Hindlimb muscle (tissue), 1 donor: ENCODE data around the gene TEX9. TPM values are rescaled to one million over a fixed set of nuclear protein-coding genes. Genes with fewer than 3 reads are reported as not detected.
"Not testable (repeated sequence)": the region's sequence is repeated elsewhere in the genome, so short reads cannot be mapped to it uniquely, and the experiment has no call there.

Experiments used
- DNase-seq: peaks from one replicate; pipeline ENCODE4 v3.0.0-alpha.2; 2013
- polyA plus RNA-seq: library from polyadenylated mRNA; unstranded; fragments of 120-200 nt; gene quantifications from one replicate; pipeline ENCODE4 v1.2.1, GENCODE V29; 2013; ENCODE audit not compliant: insufficient read length

Gene TEX9
- polyA plus RNA-seq, 1 donor: 1.7 TPM

DNA sequence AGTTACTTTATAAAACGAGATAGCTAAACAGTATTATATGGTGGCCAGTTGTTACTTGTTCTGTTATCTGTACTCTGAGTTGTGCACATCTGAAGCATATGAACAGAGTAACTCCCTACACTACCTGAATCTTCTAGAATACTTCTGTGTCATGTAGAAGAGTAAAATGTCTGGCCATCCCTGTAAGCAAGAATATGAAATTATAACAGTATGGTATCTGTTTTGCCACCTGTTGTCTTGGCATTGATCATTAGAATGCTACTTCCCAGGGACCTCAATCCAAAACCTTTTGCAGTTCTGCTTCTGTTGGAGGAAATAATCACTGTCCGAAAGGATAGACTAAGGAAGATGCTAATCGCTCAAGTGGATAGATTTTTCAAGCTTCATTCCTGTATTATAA, 1.9 kb downstream of the TEX9 start:
- DNase-seq: no peak

DNA sequence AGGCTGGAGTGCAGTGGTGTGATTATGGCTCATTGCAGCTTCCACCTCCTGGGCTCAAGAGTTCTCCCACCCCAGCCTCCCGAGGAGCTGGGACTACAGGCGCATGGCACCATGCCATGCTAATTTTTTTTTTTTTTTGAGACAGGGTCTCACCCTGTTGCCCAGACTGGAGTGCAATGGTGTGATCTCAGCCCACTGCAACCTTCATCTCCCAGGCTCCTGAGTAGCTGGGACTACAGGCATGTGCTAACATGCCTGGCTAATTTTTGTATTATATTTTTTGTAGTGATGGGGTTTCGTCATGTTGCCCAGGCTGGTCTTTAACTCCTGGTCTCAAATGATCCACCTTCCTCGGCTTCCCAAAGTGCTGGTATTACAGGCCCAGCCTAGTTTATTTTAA, 4.0 kb downstream of the TEX9 start:
- no peak for DNase-seq

DNA sequence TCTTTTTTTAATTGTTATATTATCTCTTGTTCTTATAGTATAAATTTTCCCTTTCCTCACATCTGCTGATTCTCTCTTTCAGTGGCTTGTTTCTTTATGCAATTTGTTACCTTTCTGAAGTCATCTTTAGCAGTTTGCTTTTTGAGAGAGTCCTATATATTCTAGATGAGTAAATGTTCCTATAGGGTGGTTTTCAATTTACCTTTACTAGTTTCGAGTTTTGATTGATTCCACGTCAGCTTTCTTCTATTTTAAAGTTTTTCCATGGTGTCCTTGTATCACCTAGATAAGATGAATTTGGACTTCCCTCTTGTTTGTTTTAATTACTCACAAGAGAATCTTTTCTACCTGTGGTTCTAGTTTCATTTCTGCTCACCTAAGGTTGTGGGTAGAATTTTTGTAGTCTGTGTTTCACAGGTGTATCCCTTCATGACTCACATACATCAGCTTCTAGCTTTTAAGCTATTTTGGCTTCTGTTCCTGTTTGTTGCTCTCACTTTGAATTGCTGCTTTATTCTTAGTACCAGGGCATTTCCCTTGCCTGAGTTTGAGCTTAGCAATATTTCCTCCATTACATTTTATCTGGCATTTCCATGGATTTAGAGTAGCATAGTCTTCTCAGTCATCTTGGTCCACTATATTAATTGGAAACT, 6.4 kb downstream of the TEX9 start:
- DNase-seq: no peak

DNA sequence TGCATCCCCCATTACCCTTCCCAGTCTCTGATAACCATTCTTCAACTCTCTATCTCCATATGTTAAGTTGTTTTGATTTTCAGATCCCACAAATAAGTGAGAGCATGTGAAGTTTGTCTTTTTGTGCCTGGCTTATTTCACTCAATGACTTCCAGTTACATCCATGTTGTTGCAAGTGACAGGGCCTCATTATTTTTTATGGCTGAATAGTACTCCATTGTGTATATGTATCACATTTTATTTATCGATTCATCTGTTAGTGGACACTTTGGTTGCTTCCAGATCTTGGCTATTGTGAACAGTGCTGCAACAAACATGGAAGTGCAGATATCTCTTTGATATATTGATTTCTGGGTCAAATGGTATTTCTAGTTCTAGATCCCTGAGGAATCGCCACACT, 9.5 kb downstream of the TEX9 start:
- DNase-seq: not testable (repeated sequence)

DNA sequence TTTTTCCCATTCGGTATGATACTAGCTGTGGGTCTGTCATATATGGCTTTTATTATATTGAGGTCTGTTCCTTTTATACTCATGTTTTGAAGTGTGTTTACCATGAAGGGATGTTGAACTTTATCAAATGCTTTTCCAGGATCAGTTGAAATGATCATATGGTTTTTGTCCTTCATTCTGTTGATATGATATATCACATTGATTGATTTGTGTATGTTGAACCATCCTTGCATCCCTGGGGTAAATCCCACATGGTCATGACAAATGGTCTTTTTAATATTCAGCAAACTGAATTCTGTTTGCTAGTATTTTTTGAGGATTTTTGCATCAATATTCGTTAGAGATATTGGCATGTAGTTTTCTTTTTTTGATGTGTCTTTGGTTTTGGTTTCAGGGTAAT, 12.6 kb downstream of the TEX9 start:
- DNase-seq: not testable (repeated sequence)

DNA sequence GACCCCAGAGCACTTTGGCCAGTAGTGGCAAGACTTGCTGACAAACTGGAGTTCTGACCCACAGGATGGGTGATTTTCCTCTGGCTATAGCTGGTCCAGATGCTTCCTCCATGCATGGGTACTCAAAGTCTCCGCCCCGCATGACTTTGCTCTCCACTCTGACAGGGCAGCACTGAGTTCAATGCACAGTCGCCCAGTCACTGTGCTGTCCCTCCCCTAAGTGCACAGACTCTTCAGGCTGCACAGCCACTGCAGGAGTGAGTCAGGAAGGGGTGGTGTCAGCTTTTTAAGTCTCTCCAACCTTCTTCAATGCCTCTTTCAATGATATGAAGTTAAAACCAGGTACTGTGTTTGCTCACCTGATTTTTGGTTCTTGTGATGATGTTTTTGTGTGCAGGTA, 17.8 kb downstream of the TEX9 start:
- no peak for DNase-seq

DNA sequence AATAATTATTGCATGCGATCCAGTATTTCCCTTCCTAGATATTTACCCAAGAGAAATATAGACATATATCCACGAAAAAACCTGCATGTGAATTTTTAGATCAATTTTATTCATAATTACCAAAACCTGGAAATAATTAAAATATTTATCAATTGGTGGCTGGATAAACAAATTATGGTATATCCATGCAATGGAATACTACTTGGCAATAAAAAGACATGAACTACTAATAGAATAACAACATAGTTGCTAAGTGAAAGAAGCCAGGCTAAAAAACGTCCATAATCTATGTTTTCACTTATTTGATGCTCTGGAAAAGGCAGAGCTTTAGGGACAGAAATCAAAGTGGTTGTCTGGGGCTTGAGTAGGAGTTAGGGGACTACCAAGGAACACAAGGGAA, 20.7 kb downstream of the TEX9 start:
- DNase-seq: no peak

DNA sequence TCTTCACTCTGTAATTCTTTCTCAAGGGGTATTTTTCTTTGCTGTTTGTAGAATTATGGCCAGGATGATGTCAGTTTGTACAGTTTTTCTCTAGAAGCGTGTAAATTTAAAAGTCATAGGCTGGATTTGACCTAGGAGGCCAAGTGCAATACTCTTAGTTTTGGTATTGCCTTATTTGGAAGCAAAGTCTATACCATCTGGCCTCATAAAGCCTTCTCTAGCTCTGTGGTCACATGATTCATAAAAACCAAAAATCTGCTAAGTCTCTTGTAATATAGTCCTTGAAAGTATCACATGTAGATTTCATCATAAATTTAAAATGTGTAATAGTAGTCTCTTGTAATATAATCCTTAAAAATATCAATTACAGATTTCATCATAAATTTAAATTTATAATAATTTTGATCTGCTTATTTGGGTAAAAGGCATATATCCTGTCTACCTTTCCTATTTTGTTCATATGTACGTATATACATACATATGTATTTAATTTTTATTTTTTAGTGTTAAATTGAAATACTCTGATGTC, 25.6 kb downstream of the TEX9 start:
- no peak for DNase-seq

DNA sequence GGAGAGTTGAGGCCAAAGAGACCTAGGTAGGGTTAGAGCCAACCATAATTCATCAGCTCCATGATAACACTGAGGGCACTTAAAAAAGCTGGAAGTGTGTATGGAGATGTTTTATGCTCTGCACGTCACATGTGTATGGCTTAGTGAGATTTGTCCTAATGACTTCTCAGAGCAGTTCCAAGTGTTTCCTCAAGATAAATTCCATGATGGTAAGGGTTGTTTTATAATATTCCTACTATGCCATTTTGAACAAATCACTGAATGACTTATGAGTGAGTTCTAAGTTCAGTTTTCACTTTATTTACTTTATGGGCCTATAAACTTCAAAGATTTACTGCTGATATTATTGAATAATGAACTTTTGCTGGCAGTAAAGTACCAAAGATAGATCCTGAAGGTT, 28.1 kb downstream of the TEX9 start:
- no peak for DNase-seq

DNA sequence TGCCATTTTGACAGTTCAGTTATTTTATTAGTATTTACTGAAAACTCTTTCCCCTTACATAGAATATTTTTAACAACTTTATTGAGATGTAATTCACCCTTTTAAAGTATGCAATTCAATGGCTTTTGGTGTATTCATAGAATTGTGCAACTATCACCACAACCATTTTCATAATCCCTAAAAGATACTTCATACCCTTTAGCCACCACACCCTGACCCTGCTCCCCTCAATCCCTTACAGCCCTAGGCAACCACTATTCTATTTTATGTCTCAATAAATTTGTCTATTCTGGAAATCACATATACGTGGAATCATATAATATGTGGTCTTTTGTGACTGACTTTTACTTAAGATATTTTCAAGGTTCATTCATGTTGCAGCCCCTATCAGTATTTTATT, 29.7 kb downstream of the TEX9 start:
- DNase-seq: no peak

DNA sequence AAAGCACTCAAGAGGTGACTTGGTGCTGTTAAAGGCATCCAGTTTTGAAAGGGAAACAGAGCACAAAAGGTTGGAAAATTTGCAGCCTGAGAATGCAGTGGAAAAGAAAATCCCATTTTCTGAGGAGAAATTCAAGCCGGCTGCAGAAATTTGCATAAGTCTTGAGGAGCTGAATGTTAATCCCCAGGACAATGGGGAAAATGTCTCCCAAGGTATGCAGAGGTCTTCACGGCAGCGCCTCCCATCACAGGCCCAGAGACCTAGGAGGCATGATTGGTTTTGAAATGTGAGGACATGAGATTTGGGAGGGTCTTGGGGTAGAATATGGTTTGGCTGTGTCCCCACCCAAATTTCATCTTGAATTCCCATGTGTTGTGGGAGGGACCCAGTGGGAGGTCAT, 32.1 kb downstream of the TEX9 start:
- DNase-seq: not testable (repeated sequence)

DNA sequence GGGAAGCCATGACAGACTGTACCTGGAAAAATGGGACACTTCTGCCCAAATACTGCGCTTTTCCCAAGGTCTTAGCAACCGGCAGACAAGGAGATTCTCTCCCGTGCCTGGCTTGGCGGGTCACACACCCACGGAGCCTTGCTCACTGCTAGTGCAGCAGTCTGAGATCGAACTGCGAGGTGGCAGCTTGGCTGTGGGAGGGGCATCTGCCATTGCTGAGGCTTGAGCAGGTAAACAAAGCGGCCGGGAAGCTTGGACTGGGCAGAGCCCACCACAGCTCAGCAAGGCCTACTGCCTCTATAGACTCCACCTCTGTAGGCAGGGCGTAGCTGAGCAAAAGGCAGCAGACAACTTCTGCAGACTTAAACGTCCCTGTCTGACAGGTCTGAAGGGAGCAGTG, 34.0 kb downstream of the TEX9 start:
- not testable (repeated sequence) for DNase-seq

DNA sequence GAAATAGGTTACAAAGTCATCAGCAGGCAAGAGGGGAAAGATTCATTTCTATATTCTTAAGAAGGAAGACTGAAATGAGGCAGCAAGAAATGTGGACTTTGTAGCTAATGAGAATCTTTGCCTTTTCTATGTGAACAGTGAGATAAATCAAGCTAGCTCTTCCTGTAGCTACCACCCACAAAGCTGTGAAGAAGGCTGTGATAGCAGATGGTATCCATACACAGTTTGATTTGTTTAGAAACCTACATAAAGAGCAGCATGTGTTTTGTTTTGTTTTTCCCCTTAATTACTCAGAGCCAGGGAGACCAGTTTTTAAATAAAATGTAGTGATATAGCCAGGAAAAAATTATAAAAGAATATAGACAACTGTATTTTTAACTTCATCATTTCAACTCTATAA, 45.5 kb downstream of the TEX9 start:
- DNase-seq: no peak

DNA sequence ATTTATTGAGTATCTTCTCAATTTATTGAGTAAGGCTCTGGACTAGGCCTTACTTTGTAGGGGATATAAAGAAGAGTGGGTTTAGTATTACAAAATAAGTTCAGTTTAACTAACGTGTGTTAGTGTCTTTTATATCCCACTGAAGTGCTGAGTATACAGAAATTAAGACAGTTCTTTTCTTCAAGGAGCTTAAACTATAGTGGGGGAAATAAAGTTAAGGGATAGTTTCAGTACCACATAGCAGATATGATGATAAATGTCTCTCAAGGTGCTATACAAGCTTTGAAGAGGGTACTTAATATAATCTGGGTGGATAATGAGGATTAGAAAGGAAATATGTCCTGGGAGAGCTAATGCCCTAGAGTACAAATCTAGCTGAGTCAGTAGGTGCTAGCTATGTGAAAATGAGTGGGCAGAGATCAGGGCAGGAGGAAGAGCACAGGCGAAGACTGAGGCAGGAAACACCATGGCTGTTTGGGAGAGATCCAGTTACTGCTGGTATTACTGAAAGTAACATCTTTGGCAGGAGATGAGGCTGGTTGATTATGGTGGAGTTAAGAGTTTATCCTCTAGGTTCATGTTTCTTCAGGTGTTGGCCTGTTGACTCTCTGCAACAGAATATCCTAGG, 46.0 kb downstream of the TEX9 start:
- no peak for DNase-seq

DNA sequence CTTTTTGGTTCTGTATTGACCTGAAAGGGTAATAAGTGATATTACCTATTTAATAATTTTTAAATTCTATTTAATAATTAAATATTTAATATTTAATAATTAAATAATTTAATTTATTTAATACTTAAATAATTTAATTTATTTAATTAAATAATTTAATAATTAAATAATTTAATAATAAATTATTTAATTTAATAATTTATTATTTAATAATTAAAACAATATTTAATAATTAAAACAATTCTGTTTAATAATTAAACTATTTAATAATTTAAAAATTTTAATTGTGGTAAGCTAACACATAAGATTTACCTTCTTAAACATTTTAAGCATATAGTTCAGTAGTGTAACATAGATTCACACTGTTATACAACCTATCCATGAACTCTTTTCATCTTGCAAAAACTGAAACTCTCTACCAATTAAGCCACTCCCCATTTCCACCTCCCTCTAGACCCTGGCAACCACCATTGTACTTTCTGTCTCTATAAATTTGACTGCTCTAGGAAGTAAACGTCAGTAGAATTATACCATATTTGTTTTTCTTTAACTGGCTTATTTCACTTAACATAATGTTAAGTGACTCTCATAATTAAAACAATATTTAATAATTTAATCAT, 48.0 kb downstream of the TEX9 start:
- DNase-seq: not testable (repeated sequence)

DNA sequence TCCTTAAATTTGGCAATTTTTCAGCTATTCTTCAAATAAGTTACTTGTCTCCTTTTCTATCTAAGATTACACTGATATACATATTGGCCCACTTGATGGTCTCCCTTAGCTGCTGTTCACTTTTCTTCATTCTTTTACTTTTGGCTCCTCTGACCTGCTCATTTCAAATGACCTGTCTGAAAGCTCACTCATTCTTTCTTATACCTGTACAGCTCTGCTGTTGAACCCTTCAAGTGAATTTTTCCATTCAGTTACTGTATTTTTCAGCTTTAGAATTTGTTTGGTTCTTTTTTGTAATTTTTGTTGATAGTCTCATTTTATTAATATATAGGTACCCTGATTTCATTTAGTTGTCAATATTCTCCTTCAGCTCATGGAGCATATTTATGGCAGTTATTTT, 60.0 kb downstream of the TEX9 start:
- DNase-seq: no peak

DNA sequence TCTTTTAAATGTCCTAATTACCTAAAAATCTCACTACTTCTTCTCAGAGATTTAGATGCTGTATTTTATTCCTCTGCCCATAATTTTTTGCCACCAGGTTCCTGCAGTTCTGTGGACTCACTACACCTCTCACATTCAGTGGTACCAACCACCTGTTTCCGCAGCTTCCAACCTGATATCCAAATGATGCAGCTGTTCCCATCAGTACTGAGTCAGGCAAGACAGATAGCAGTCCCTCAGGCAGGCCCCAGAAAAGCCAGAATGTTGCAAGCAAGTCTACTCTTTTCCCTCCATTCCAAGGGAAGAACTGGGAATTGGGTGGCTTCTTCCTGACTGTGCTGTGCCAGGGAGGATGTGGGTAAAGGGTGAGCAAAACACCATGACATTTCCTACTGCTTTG, 60.8 kb downstream of the TEX9 start:
- DNase-seq: no peak

DNA sequence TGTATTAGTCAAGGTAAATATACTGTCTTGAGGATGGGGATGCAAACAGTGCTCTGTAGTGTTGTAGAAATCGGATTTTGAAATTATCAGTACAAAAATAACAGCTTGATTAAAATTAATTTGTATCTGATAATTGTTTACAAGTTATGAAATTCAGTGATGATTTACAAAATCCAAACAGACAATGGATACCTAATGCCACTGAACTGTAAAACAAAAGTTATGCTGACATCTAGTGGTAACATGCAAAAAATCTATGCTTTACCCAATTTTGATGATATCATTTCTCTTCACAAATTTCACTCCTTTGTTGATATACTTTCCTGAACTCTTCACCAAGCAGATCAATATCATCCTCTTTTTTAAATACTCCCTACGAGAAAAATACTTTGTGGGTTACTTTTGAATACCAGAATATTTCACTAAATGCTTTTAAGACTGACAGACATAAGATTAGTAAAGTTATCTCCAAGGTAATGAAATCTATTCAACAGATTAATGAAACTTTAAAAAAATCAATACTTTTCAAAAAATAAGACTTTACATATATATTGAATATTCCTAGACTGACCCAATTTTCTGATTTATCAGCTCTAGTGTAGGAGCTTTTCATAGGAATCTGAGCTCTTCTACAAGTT, 63.7 kb downstream of the TEX9 start:
- DNase-seq: peak; percentile 6

DNA sequence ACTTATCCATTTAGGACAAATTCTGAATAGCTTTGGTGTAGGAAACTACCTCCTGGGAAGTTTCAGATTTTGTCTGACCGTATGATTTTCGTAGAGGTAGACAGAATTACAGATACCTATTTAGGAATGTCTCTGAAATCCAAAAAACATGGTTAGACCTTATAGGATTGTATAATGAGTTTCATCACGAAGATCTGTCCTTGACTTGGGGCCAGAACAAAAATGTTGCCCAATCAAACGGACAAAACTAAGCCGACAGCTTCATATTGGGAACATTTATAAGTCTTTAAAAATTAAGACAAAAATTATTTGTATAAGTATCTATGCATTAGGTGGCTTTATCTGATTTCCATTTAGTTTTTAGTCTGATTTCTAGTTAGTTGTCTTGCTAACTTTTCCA, 67.1 kb downstream of the TEX9 start:
- no peak for DNase-seq

DNA sequence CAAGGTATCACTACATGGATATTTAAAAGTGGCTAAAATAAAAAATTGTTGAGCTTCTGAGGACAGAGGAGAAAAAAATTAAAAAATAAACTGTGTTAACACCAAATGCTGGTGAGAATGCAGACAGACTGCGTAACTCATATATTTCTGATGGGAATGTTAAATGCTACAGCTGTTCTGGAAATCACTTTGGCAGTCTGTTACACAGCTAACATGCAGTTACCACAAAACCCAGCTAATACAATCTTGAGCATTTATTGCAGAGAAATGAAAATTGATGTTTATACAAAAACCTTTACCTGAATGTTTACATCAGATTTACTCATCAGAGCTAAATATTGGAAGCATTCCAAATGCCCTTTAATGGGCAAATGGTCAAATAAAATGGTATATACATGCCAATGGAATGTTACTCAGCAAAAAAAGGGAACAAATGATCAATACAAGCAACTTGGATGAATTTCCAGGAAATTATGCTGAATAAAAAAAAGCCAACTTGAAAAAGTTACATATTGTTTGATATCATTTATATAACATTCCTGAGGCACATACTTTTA, 75.1 kb downstream of the TEX9 start:
- DNase-seq: no peak

DNA sequence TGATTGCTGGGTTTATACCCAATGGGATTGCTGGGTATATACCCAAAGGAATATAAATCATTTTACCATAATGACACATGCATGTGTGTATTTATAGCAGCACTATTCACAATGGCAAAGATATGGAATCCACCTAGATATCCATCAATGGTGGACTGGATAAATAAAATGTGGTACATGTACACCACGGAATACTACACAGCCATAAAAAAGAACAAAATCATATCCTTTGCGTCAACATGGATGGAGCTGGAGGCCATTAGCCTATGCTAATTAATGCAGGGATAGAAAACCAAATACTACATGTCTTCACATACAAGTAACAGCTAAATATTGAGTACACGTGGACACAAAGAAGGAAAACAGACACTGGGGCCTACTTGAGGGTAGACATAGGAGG, 77.1 kb downstream of the TEX9 start:
- DNase-seq: no peak

DNA sequence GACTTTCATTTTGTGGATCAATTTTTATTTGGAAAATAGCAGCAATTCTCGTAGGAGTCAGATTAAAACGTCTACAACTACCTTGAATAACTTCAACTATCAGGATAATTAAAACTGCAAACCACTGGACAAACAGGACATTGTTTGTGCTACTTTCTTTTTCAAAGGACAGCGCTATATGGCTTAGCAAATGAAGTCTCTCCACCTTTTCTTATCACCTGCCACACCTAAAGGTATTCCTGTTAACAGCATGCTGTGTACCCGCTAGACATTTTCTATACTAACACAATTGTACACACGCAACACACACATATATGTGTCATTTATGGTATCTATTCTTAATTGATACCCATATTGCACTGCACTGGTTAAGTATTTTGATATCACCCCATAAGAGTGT, 80.5 kb downstream of the TEX9 start:
- no peak for DNase-seq

DNA sequence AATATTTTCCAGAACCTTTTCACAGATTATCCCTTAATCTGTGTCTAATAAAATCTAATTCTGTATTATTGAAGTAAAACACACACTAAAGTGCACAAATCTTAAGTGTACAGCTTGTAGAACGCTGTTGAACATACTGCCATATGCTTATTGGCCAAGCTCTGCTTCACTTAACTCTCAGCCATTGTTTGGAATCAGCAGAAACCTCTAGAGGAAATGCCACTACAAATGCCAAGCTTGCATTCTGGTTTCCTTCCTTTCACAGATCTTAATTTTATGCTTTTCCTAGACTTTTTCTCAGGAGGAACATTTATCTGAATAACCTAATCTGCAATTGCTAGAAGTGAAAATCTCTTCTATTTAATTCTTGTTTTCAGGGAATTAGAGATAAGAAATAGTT, 89.6 kb downstream of the TEX9 start:
- no peak for DNase-seq
